Nephron (organoid): Measurements from ENCODE around the gene USH2A.

Experiments
- H3K27ac Mint-ChIP-seq, 3 experiments: 2 replicates each; pipeline ENCODE4 v1.8.0; 2020; ENCODE audit warnings: mixed read lengths in 3 of 3, mild to moderate bottlenecking in 2 of 3, moderate library complexity in 1 of 3
- H3K27me3 Mint-ChIP-seq: 2 replicates; pipeline ENCODE4 v1.8.0; 2021; ENCODE audit warnings: low read depth, mild to moderate bottlenecking, moderate library complexity, mixed read lengths
- H3K36me3 Mint-ChIP-seq: 2 replicates; pipeline ENCODE4 v1.8.0; 2020; ENCODE audit warnings: low read depth, mixed read lengths
- H3K4me1 Mint-ChIP-seq: 2 replicates; pipeline ENCODE4 v1.8.0; 2020; ENCODE audit warnings: mixed read lengths
- H3K4me3 Mint-ChIP-seq, 3 experiments: 2 replicates each; pipeline ENCODE4 v1.8.0; 2020; ENCODE audit warnings: mild to moderate bottlenecking in 3 of 3, mixed read lengths in 3 of 3, moderate library complexity in 2 of 3
- H3K9me3 Mint-ChIP-seq: 2 replicates; pipeline ENCODE4 v1.8.0; 2020; ENCODE audit warnings: mixed read lengths
- TF ChIP-seq, protein P1 (sequence below), 3 experiments: fragments of 200-600 bp; sonication (generic); IDR thresholded peaks; one replicate each; pipeline ENCODE4 v1.5.0; 2021; ENCODE audit warnings: antibody characterized with exemption in 3 of 3; ENCODE audit not compliant: unreplicated experiment in 3 of 3

The USH2A gene

DNA sequence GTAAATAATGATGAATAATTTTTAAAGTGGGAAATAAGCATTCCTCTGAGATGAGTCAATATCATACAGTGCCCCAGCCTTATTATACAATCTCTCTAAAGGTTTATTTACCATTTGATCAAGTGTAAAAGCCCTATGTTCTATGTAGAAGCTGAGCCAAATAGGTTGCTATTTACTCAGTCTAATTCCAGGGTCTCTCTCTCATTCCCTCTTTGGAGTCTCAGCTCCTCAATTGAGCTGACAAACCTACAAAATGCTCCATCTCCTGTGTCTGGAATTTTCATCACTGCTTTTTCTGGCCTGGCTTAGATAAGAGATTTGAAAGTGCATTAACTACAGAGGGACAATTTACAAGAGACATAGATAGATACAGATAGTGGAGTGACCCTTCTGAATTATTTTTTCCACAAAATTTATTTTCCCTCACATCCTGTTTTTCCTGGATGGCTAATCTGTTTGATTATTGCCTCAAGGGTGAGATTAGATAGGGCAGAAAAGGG is 24.8 kb upstream of the USH2A start:
- TF ChIP-seq, protein P1, sequence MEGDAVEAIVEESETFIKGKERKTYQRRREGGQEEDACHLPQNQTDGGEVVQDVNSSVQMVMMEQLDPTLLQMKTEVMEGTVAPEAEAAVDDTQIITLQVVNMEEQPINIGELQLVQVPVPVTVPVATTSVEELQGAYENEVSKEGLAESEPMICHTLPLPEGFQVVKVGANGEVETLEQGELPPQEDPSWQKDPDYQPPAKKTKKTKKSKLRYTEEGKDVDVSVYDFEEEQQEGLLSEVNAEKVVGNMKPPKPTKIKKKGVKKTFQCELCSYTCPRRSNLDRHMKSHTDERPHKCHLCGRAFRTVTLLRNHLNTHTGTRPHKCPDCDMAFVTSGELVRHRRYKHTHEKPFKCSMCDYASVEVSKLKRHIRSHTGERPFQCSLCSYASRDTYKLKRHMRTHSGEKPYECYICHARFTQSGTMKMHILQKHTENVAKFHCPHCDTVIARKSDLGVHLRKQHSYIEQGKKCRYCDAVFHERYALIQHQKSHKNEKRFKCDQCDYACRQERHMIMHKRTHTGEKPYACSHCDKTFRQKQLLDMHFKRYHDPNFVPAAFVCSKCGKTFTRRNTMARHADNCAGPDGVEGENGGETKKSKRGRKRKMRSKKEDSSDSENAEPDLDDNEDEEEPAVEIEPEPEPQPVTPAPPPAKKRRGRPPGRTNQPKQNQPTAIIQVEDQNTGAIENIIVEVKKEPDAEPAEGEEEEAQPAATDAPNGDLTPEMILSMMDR (IDR thresholded peaks at IDR 0.05; ENCODE audit: unreplicated experiment in 3 of 3): no peak
- no peak overlapping the region for H3K4me3 Mint-ChIP-seq
- no peak overlapping the region for H3K27ac Mint-ChIP-seq
- no peaks in the 10 kb centered on the region for H3K36me3 Mint-ChIP-seq
- no peaks in the 10 kb centered on the region for H3K27me3 Mint-ChIP-seq
- H3K4me1 Mint-ChIP-seq: no peaks in the 10 kb centered on the region
- H3K9me3 Mint-ChIP-seq: no peaks in the 10 kb centered on the region

DNA sequence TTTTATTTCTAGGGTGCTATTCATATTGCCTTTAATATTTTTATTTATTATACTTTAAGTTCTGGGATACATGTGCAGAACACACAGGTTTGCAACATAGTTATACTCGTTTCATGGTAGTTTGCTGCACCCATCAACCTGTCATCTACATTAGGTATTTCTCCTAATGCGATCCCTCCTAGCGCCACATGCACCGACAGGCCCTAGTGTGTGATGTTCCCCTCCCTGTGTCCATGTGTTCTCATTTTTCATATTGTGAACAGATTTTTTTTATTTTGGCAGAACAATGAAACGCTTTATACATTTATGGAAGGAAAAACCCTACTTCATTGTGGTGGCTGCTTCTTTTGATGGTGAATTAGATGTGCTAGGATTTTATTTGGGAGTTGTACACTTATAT is 14.4 kb upstream of the USH2A start:
- Mint-ChIP-seq H3K27ac (no peak overlapping the region), H3K4me3 (no peak overlapping the region), H3K4me1 (no peaks in the 10 kb centered on the region), H3K27me3 (no peaks in the 10 kb centered on the region), H3K36me3 (no peaks in the 10 kb centered on the region), H3K9me3 (no peaks in the 10 kb centered on the region)
- TF ChIP-seq, protein P1 (IDR thresholded peaks at IDR 0.05; ENCODE audit: unreplicated experiment in 3 of 3): no peak

DNA sequence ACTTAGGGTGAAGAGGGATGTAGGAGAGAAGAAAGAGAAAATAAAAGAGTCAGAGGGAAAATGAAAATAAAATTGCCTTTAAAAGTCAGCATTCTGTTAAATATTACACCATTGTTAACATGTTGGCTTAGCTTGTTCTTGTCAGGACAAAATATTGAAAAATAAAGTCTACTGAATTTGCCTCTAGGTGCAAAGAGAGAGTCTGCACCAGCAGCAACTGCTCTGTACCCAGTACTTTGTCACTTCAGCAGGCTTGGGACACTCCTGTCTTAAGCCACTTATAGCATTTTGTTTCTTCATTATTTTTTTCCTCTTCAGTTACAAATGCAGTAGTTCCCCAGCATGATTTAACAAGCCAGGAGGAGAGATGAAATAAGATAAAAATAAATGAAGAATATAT is 11.0 kb upstream of the USH2A start:
- Mint-ChIP-seq H3K27me3 (no peaks in the 10 kb centered on the region), H3K27ac (no peak overlapping the region), H3K9me3 (no peaks in the 10 kb centered on the region), H3K4me3 (no peak overlapping the region), H3K4me1 (no peaks in the 10 kb centered on the region), H3K36me3 (no peaks in the 10 kb centered on the region)
- TF ChIP-seq, protein P1 (IDR thresholded peaks at IDR 0.05; ENCODE audit: unreplicated experiment in 3 of 3): no peak

DNA sequence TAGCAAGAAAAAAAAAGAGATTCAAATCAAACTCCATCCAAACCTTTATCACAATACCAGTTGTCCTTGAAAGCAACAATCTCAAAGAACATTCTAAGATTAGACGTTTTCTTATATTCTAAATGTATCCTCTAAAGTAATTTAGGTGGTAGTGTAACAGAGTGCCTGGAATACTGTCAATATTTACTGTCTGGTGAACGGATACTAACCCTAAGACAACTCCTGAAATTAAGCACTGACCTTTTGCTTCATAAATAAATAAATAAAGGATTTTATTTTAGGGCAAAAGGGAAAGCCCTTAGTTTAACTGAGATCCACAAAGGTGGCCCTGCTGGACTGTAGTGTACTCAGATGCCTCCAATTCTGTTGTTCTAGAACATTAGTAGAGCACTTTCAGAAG is 9.9 kb upstream of the USH2A start:
- no peak overlapping the region for H3K27ac Mint-ChIP-seq
- no peaks in the 10 kb centered on the region for H3K27me3 Mint-ChIP-seq
- H3K36me3 Mint-ChIP-seq: no peaks in the 10 kb centered on the region
- H3K4me1 Mint-ChIP-seq: no peaks in the 10 kb centered on the region
- H3K9me3 Mint-ChIP-seq: no peaks in the 10 kb centered on the region
- H3K4me3 Mint-ChIP-seq: no peak overlapping the region
- TF ChIP-seq, protein P1 (IDR thresholded peaks at IDR 0.05; ENCODE audit: unreplicated experiment in 3 of 3): no peak

DNA sequence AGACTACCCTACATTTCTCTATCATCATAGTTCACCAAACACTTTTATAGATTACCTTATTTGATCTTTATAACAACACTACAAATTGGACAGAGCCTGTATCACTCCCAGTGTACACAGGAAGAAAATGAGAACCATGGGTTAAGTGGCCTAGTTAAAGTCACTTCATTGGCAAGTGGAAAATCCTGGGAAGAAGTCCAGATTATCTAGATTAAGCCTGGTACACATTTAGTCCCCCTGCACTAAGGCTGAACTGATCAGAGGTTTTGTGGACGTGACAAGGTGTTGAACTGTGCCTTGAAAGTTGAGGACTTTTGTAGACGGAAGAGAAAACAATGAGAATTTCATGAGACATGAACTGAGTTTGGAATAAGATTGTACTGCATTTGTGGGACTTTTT is 7.5 kb upstream of the USH2A start:
- Mint-ChIP-seq H3K27ac (no peak overlapping the region), H3K9me3 (no peaks in the 10 kb centered on the region), H3K36me3 (no peaks in the 10 kb centered on the region), H3K4me1 (no peaks in the 10 kb centered on the region), H3K27me3 (no peaks in the 10 kb centered on the region), H3K4me3 (no peak overlapping the region)
- TF ChIP-seq, protein P1 (IDR thresholded peaks at IDR 0.05; ENCODE audit: unreplicated experiment in 3 of 3): no peak

DNA sequence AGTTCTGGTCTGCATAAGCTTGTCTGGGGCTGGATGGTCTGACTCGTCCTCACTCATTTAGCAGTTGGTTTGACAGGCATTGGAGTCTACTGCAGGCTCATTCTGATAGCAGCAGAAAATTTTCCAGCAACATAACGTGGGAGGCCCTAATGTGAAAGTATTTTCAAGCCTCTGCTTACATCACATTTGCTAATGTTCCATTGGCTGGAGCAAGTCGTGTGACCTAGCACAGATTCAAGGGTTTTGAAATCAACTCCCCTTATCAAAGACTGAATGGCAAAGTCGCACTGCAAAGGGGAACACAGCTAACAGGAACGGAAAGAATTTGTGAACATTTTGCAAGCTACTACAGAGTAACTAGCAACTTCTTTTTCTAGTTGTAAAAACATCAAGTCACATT is 2.3 kb upstream of the USH2A start:
- no peaks in the 10 kb centered on the region for H3K4me1 Mint-ChIP-seq

More for the DNA sequence above, 2.3 kb upstream of the USH2A start:
- Mint-ChIP-seq H3K9me3 (no peaks in the 10 kb centered on the region), H3K27me3 (no peaks in the 10 kb centered on the region), H3K27ac (no peak overlapping the region), H3K4me3 (no peak overlapping the region), H3K36me3 (no peaks in the 10 kb centered on the region)
- TF ChIP-seq, protein P1 (IDR thresholded peaks at IDR 0.05; ENCODE audit: unreplicated experiment in 3 of 3): no peak
